GM19239 (cell line): ENCODE results near the gene TSHZ2.
"Not testable (repeated sequence)": the region's sequence is repeated elsewhere in the genome, so short reads cannot be mapped to it uniquely, and the experiment has no call there.

Source experiments
- DNase-seq: peaks from one replicate; pipeline ENCODE4 v3.0.0; 2011; ENCODE audit warnings: low spot score; ENCODE audit not compliant: insufficient read length
- FAIRE-seq: peaks from 2 replicates; lab custom pipeline; 2011; peaks lifted over from hg19 to GRCh38; lab: Jason Lieb, UNC

TSHZ2 gene

DNA sequence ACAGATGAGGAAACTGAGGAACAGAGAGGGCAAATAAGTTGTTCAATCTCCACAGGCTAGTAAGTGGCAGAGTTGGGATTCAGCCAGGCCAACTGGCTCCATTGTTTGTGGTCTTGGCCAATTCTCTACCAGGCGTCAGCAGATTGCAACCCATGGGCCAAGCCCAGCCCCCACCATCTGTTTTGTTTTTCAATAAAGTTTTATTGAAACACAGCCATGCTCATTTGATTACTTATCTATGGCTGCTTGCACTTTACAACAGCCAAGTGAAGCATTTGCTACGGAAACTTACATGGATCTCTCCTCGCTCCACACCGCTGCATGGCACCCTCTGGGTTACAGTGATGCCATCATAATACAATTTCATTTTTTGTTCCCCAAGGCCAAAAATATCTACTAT lies 530.7 kb downstream of the TSHZ2 start:
- FAIRE-seq (no peak), DNase-seq (no peak)

DNA sequence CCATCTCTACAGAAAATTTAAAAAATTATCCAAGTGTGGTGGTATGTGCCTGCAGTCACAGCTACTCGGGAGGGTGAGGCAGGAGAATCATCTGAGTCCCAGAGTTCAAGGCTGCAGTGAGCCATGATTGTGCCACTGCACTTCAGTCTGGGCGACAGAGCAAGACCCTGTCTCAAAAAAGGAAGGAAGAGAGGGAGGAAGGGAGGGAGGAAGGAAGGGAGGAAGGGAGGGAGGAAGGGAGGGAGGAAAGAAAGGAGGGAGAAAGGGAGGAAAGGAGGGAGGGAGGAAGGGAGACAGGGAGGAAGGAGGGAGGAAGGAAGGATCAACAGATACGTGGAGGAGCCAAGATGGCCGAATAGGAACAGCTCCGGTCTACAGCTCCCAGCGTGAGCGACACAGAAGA lies 531.4 kb downstream of the TSHZ2 start:
- FAIRE-seq (no peak), DNase-seq (no peak)

DNA sequence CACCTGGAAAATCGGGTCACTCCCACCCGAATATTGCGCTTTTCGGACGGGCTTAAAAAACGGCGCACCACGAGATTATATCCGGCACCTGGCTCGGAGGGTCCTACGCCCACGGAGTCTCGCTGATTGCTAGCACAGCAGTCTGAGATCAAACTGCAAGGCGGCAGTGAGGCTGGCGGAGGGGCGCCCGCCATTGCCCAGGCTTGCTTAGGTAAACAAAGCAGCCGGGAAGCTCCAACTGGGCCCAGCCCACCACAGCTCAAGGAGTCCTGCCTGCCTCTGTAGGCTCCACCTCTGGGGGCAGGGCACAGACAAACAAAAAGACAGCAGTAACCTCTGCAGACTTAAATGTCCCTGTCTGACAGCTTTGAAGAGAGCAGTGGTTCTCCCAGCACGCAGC lies 531.9 kb downstream of the TSHZ2 start:
- not testable (repeated sequence) for FAIRE-seq, DNase-seq

DNA sequence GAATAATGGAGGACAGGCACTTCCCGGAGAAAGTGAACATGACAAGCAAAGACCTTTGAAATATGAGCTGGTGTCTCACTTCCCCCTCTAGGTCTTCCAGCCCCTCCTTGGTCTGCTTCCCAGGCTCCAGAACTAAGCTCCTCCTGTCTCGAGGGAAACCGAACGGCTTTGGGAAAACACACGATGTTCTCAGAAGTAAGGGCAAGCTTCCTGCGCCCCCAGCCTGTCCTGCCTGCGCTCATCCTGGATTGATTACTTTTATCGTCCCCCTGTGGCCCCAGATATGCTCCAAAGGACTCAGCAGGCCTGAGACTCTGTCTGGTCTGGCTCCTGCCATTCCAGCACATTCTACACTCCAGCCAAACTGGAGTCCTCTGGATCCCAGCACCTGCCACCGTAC lies 538.1 kb downstream of the TSHZ2 start:
- FAIRE-seq, result no peak
- DNase-seq, result no peak

DNA sequence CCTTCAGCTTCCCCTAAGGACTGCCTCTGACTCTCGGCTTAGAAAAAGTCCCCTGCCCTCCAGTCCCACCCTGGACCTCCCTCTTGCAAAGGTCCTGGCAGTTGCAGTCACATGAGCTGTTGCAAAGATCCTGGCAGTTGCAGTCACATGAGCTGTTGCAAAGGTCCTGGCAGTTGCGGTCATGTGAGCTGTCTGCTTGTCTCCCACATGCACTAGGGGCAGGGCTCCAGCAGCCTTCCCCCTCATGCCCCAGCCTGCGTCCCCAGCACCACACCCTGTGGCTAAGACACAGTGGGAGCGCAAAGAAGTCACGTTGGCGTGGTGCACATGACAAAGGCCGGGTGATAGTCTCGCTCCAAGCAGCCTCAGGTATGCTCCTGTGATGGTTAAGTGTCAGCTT lies 538.5 kb downstream of the TSHZ2 start:
- no peak for FAIRE-seq
- no peak for DNase-seq

DNA sequence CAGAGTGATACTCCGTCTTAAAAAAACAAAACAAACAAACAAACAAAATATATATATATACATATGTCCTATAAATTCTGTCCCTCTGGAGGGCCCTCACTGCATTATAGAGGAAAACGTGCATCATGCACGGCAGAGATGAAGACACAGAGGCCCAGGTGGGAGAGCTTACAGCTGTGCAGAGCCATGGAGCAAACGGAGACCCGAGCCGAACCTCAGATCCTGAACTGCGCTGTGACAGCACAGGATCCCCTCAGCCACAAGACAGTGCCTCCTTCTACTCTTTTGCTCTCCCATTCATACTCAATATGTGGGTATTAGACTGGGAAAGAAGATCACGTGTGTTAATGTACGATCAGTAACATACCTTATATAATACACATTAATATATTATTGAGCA lies 539.9 kb downstream of the TSHZ2 start:
- DNase-seq (no peak), FAIRE-seq (no peak)

DNA sequence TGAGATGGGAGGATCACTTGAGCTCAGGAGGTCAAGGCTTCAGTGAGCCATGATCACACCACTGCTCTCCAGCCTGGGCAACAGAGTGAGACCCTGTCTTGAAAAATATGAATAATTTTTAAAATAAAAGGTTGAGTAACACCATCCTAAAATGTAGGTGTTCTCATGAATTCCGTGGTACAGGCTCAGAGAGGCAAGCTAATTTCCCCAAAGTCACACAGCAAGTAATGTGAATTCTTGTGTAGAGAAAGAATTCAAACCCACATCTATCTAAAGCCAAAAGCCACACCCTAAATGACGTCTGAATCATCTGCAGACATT lies 541.0 kb downstream of the TSHZ2 start:
- no peak for FAIRE-seq
- no peak for DNase-seq

DNA sequence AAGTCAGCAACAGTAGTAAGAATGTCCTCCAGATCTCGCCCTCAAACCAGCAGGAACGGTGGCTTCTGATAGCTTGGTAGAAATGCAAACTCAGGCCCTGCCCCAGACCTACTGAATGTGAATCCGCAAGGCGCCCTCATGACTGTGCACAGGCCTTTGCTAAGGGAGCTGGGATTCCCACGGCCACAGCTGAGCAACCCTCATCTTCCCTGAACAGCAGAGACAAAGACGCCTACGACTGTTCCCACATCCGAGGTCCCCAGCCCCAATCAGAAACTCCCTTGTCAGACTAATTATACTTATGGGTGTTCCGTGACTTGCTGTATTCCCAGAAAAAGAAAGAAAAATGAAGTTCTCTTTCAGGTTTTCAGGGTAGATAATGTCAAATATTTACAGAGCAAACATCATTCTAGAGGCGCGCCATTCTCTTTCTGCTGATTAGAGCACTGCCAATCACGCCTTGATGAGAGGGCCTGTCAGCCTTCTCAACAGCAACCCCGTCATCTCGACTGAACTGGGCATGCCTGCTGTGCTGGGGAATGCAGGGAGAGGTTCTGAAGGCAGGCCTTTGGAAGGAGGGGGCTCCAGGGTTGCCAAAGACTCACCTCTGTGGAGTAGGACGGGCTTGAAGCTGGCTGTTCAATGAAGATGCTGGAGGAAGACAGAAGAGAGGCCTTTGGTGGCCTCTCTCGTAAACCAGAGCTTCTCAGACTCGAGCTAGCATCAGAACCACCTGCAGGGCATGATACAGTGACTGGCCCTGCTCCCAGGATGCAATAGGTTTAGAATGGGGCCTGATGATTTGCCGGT lies 541.5 kb downstream of the TSHZ2 start:
- FAIRE-seq, result no peak

DNA sequence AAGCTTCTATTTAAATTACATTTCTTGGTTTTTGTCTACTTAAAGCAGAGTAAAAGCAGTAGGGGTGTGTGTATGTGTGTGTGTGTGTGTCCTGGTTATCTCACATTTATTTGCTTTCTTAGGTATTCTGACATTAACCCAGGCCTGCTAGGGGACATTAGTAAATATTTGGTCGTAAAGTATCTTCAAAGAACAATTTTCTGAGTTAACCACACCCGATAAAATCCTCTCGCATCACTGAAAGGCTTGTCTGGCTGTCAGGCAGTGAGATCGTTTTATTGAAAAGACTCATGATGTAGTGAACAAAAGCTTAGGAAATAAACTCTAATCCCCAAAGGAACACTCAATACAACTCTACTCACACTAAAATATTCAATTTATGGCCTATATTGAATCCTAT lies 543.6 kb downstream of the TSHZ2 start:
- FAIRE-seq (no peak), DNase-seq (no peak)

More for the DNA sequence above, 541.5 kb downstream of the TSHZ2 start:
- DNase-seq, result no peak

DNA sequence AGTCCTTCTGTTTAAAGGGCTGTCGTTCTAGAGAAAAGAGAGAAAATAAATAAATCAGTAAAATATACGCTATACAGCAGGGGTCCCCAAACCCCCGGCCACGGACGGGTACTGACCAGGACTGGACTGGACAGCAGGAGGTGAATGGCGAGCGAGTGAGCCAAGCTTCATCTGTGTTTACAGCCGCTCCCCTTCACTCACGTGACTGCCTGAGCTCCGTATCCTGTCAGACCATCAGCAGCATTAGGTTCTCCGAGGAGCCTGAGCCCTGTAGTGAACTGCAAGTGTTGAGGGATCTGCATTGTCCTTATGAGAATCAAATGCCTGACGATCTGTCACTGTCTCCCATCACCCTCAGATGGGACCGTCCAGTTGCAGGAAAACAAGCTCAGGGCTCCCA lies 545.0 kb downstream of the TSHZ2 start:
- FAIRE-seq (no peak), DNase-seq (no peak)

DNA sequence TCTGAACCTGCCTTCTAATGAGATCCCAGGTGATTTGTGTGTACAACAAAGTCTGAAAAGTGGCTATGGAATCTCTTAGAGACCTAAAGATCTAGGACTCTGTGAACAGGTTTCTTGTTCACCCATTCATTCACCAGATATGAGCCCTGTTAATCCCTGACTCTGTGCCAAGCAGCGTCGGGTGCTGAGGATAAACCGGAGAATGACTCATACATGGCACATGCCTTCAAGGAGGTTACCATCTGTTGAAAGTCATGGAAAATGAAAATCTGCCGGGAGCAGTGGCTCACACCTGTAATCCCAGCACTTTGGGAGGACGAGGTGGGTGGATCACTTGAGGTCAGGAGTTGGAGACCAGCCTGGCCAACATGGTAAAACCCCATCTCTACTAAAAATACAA lies 549.3 kb downstream of the TSHZ2 start:
- not testable (repeated sequence) for DNase-seq

DNA sequence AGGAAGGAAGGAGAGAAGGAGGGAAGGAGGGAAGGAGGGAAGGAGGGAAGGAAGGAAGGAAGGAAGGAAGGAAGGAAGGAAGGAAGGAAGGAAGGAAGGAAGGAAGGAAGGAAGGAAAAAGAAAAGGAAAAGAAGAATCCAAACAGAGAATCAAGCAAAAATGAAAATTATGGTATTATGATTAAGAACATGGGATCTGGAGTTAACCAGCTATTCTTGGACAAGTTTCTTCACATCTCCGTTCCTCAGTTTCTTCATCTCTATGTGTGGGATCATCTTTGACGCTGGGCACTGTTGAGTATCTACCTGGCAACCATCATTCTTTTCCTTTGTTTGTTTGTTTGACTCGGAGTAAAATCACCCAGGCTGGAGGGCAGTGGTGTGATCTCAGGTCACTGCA lies 549.9 kb downstream of the TSHZ2 start:
- no peak for FAIRE-seq

More for the DNA sequence above, 549.3 kb downstream of the TSHZ2 start:
- FAIRE-seq, result not testable (repeated sequence)

DNA sequence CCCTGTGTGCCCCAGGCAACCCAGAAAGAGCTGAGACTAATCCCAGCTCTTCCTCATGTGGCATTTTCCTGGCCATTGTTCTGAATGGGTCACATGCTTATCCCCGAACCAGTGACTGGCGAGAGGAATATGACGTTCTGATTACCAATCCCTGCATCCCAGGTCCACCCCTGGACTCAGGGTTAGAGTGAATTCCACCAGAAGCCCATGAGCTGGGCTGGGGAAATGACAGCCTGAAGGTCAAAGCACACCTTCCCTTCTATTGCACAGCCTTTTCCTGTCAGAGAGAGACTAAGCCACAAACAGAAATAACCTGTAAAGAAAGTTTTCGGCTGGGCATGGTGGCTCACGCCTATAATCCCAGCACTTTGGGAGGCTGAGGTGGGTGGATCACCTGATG lies 550.5 kb downstream of the TSHZ2 start:
- DNase-seq (no peak), FAIRE-seq (no peak)

More for the DNA sequence above, 549.9 kb downstream of the TSHZ2 start:
- DNase-seq, result no peak

DNA sequence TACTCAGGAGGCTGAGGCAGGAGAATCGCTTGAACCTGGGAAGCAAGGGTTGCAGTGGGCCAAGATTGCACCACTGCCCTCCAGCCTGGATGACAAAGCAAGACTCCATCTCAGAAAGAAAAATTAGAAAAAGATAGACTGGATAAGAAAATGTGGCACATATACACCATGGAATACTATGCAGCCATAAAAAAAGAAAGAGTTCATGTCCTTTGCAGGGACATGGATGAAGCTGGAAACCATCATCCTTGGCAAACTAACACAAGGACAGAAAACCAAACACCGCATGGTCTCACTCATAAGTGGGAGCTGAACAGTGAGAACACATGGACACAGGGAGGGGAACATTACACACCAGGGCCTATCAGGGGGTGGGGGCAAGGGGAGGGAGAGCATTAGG lies 551.5 kb downstream of the TSHZ2 start:
- not testable (repeated sequence) for DNase-seq, FAIRE-seq

DNA sequence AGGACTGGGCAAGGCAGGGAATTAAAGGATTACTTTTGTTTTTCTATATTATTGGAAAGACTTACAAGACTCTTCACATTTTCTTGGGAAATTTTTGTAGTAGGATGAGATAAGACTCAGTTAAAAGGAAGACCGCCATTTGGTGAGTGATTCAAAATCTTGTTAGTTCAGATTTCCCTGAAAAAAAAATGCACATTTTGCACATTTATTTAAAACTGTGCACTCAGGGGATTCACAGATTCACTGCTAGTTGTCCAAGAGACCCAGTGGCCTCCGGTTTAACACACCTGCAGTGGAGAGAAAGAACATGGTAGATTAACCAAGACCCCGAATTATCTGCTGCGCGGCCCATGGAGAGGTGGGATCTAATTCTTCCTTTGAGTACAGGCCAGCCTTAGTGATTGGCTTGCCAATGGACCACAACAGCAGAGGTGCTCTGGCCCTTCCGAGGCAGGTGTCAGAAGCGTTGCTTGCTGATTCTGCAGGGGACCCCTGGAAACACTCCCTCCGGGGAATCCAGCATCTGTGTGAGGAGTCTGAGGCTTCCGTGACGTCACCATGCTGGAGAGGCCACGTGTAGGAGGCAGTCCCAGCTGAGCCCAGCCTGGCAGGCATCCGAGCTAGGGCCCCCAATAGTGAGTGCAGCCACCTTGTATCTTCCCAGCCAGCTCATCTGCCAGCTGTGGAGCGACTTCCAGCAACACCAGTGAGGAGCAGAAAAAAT lies 552.6 kb downstream of the TSHZ2 start:
- no peak for DNase-seq

DNA sequence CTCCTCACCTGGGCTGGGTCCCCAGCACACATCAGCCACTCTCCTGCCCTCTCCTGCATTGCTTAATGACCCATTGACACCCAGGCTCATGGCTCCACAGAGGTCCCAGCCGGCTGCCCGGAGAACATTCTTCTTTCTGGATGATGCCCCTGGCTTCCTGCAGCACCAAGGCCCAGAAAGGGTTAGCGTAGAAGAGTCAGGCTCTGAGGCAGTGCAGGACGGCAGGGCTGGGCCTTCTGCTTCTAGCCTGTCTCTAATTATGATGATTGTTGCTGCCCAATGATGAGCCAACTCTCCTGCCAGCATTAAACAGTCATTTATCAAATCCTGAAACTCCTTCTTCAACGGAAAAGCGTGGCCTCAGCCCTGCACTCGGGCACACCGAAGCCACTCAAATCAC lies 555.0 kb downstream of the TSHZ2 start:
- FAIRE-seq, result no peak
- DNase-seq, result no peak

More for the DNA sequence above, 552.6 kb downstream of the TSHZ2 start:
- FAIRE-seq, result no peak

DNA sequence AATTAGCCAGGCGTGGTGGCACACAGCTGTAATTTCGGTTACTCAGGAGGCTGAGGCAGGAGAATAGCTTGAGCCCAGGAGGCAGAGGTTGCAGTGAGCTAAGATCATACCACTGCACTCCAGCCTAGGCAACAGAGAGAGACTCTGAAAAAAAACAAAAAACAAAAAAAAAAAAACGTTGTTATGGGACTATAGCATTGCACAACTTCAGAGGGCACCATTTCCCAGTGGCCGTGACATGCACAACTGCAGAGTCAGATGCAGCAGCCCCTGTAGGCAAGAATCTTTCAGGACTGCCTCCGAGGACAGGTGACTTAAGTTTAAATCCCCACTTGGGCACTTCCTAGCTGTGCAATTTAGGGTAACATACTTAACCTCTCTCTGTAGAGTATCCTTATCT lies 557.5 kb downstream of the TSHZ2 start:
- no peak for FAIRE-seq
- no peak for DNase-seq

DNA sequence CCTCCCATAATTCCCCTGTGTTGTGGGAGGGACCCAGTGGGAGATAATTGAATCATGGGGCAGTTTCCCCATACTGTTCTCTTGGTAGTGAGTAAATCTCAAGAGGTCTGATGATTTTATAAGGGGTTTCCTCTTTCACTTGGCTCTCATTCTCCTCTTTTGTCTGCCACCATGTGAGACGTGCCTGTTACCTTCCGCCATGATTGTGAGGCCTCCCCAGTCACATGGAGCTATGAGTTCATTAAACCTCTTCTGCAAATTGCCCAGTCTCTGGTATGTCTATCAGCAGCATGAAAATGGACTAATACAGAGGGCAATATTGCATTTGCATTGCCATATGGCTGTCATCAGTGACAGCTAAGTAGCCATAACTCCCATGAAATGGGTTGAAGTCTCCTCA lies 558.3 kb downstream of the TSHZ2 start:
- DNase-seq, result no peak
- no peak for FAIRE-seq

DNA sequence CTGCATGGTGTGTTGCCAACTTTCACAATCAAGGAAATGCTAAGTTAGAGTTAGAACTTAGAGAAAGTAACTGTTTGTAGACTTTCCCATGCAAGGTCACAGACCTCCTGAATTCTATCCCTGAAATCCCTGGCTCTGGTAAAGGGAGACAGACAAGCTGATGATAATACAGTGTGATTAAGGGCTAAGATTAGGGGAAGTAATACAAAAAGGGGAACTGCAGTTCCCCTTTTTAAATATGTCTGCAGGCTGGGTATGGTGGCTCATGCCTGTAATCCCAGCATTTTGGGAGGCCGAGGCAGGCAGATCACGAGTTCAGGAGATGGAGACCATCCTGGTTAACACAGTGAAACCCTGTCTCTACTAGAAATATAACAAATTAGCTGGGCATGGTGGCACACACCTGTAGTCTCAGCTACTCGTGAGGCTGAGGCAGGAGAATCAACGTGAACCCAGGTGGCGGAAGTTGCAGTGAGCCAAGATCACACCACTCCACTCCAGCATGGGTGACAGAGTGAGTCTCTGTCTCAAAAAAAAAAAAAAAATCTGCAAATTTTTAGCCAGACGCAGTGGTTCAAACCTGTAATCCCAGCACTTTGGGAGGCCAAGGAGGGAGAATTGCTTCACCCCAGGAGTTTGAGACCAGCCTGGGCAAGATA lies 560.6 kb downstream of the TSHZ2 start:
- FAIRE-seq, result not testable (repeated sequence)

DNA sequence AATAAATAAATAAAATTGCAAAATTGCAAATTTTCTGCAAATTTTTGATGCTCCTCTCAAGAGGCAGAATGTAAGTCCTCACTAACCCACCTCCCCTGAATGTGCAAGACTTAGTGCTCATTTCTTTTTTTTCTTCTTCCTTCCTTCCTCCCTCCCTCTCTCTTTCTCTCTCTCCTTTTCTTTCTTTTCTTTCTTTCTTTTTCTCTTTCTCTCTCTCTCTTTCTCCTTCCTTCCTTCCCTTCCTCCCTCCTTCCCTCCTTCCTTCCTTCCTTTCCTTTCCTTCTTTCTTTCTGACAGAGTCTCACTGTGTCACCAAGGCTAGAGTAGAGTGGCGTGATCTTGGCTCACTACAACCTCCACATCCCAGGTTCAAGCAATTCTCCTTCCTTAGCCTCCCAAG lies 561.3 kb downstream of the TSHZ2 start:
- no peak for FAIRE-seq
- no peak for DNase-seq

More for the DNA sequence above, 560.6 kb downstream of the TSHZ2 start:
- DNase-seq, result not testable (repeated sequence)

DNA sequence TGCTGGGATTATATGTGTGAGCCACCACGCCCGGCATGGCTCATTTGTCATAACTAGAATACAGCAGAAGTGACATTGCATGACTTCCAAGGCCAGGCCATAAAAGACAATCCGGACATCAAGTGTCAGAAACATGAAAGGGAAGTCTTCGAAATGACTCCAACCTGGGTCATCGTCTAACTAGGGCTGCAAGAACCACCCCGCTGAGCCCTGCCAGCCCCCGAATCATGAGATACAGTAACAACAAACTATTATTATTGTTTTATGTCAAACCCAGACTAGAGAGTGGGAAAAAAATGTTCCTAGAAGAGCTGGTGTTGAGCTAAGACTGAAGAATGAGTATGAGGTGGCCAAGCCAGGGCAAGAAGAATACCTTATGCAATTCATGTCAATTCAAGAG lies 561.9 kb downstream of the TSHZ2 start:
- DNase-seq, result no peak
- FAIRE-seq, result no peak
